Kidney capillary endothelial cell (primary cell): Measurements from ENCODE around the gene NAA10.
"Not testable (repeated sequence)": the region's sequence is repeated elsewhere in the genome, so short reads cannot be mapped to it uniquely, and the experiment has no call there.

Source experiments
- DNase-seq: peaks from one replicate; pipeline ENCODE4 v3.0.0-alpha.2; 2018; ENCODE audit warnings: low spot score

Gene NAA10

GRCh38 chrX:153934762-153935325 is at the start of gene NAA10:
NAA10 (minus strand) TSS chrX:153935037; CDS start chrX:153934904, 133 bp downstream.
- DNase-seq, result peak; percentile 56

- no peak for DNase-seq
Observed at GRCh38 chrX:153983321-153983801, 48.5 kb upstream of the NAA10 start.

- no peak for DNase-seq
Observed at GRCh38 chrX:153981771-153982533, 47.1 kb upstream of the NAA10 start.

GRCh38 chrX:153981231-153981630 is 46.4 kb upstream of the NAA10 start:
- no peak for DNase-seq

GRCh38 chrX:153980394-153980793 is 45.6 kb upstream of the NAA10 start:
- DNase-seq, result not testable (repeated sequence)

GRCh38 chrX:153974726-153975286 is 40.0 kb upstream of the NAA10 start:
- DNase-seq, result no peak

GRCh38 chrX:153974003-153974725 is 39.3 kb upstream of the NAA10 start:
- DNase-seq, result no peak

- DNase-seq, result no peak
Observed at GRCh38 chrX:153973127-153974002, 38.5 kb upstream of the NAA10 start.

- peak; percentile 82 for DNase-seq
Observed at GRCh38 chrX:153972368-153973126, 37.7 kb upstream of the NAA10 start, which contains the start of gene TMEM187. TMEM187 (plus strand) TSS chrX:153972754; CDS start chrX:153982063, 9,309 bp downstream.

- peak; percentile 86 for DNase-seq
Observed at GRCh38 chrX:153971450-153972367, 36.9 kb upstream of the NAA10 start, which contains the start of gene HCFC1. HCFC1 (minus strand) TSS chrX:153971818; CDS start chrX:153970840, 978 bp downstream.

GRCh38 chrX:153971124-153971449 is 36.2 kb upstream of the NAA10 start:
- DNase-seq, result peak; percentile 70

GRCh38 chrX:153970357-153971123 is 35.7 kb upstream of the NAA10 start:
- no peak for DNase-seq

- no peak for DNase-seq
Observed at GRCh38 chrX:153969904-153970356, 35.1 kb upstream of the NAA10 start.

- DNase-seq, result no peak
Observed at GRCh38 chrX:153969125-153969903, 34.5 kb upstream of the NAA10 start.

GRCh38 chrX:153968754-153969124 is 33.9 kb upstream of the NAA10 start:
- DNase-seq, result no peak

- DNase-seq, result no peak
Observed at GRCh38 chrX:153968255-153968654, 33.4 kb upstream of the NAA10 start.

- DNase-seq, result no peak
Observed at GRCh38 chrX:153967536-153968224, 32.8 kb upstream of the NAA10 start.
